ENCODE data around the gene HHAT.
"Not testable (repeated sequence)": the region's sequence is repeated elsewhere in the genome, so short reads cannot be mapped to it uniquely, and the experiment has no call there.

Gene HHAT

DNA sequence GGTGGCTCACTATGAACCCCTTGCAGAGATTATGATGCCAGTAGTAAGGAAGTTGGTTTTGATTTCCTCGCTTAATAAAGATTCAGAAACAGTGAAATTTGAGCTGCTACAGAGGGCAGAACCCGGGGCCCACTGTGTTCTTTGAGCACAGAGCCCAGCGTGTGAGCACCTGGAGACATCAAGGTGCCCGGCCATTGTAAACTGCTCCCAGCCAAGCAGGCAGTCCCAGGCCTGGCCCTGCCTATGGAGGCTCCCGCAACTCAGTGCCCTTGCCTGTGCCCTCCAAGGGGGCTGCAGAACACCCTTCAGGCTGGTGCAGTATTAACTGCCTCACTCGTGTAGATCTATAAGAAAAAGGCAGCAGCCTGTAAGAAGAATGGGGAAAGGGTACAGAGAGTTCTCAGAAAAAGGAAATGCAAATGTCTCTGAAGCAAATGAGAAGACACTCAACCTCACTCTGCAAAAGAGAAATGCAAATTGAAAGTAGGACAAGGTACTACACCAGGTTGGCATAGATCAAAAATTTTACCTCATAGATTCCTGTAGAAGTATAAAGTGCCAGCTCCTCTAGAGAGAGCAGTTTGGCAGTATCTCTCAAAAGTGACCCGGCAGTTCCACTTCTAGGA lies 323.7 kb downstream of the HHAT start:
- no peak for DNase-seq

DNA sequence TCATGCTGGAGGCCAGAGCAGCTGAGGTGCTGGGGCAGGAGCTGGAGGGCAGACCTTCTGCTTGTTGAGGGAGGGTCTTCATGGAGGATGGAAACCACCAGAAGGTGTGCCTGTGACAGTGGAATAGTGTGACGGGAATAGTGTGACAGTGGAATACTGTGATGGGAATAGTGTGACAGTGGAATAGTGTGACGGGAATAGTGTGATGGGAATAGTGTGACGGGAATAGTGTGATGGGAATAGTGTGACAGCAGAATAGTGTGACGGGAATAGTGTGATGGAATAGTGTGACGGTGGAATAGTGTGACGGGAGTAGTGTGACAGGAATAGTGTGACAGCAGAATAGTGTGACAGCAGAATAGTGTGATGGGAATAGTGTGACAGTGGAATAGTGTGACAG lies 325.1 kb downstream of the HHAT start:
- peak; percentile 4 for DNase-seq

DNA sequence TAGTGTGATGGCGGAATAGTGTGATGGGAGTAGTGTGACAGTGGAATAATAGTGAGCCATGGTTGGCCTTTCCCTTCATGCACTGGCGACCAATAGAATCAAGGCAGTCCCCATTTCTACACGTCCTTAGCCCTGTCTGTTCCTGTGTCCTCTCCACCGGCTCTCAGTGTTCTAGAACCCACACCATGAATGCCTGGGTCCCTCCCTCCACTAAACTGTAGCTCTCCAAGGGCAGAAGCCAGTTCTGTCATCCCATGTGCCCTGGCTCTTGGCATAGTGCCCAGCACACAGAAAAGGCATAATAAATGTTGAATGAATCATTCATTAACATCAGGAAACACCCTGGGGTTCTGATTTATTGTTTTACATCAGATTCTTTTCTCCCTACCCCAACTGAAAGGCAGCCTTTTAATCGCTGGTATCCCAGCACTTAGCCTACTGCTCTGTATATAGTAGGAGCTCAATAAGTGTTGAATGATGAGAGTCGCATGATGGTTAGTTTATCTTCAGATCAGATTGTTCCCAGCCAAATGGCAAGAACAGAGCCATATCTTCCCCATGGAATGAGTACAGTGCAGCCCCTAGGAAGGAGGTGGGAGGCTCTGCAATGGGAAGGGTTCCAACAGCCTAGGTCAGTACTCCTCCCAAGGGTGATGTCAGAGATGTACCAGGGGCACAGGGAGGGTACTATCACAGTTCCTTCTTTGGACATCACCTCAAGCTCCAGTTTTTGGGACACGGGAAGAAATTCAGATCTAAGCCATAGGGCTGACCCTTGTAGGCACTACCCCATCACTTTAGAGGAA lies 325.7 kb downstream of the HHAT start:
- DNase-seq: peak; percentile 35

DNA sequence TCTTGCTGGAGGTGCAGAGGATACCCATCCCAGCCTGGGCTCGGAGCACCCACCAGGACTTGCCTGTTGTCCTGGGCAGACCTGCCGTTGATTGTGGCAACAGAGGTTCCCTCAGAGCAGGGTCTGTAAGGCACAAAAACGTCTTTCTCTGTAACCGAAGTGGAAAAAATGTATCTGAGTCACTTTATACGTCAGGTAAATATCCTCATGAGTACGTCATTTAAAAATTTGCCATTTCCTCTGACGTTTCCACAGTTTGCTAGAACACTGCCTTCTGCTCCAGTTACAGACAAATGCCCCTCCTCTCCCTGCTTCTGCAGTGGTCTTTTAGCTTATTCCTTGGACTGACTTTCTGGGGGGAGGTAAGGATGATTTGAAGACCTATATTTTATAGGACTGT lies 326.8 kb downstream of the HHAT start:
- peak; percentile 42 for DNase-seq

DNA sequence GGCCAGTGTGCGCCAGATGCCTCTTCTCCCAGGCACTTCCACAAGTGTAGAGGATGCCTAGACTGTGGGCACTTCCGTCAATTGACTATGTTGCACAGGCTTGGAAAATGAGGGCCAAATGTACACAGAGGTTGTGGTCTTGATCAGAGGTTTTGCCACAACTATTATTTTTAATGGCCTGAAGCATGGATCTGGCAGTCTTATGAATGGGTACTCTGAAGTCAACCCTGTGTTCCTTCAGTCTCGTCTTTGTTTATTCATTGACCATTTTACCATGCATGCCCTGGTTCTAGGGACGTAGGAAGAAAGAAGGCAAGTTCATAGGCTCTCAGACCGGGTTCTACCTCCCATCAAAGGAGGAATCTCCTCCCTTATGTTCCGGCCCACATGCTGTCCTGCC lies 329.1 kb downstream of the HHAT start:
- DNase-seq: no peak

DNA sequence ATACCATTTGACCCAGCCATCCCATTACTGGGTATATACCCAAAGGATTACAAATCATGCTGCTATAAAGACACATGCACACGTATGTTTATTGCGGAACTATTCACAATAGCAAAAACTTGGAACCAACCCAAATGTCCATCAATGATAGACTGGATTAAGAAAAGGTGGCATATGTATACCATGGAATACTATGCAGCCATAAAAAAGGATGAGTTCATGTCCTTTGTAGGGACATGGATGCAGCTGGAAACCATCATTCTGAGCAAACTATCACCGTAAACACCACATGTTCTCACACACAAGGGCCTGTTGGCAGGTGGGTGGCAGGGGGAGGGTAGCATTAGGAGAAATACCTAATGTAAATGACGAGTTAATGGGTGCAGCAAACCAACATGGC lies 332.8 kb downstream of the HHAT start:
- DNase-seq: not testable (repeated sequence)

DNA sequence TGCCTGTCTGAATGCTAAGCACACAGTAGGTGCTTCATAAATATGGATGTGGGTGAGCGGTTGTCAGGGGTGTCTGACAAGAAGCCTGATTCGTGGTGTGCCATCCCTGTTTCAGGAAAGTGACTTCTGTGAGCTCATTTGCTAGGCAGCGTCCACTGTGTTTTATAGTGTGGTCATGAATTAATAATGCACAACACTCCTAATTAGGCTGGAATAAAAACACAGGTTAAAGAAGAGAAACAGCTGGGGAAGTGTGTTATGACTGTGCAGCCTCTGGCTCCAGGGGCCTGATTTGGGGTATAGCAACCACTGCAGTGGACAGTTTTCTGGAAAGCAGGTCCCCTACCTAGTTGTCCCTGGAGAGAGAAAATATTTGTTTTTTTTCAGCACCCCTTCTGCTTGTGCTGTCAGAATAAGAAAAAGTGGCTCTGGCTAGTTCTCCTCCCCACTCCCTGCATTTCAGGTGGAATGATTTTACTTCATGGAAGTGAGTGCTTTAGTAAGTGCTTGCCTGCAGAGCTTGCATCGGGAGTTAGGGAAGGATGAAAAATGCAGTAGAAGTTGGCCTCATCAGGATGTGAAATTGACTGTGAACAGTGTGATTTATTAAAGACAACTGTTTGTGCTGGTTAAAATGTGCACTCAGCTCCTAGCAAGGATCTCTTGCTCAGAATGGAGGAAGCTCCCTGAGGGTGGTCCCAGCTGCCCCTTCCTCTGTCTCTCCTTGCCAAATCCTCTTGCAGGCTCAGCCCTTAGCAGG lies 333.8 kb downstream of the HHAT start:
- DNase-seq: no peak

DNA sequence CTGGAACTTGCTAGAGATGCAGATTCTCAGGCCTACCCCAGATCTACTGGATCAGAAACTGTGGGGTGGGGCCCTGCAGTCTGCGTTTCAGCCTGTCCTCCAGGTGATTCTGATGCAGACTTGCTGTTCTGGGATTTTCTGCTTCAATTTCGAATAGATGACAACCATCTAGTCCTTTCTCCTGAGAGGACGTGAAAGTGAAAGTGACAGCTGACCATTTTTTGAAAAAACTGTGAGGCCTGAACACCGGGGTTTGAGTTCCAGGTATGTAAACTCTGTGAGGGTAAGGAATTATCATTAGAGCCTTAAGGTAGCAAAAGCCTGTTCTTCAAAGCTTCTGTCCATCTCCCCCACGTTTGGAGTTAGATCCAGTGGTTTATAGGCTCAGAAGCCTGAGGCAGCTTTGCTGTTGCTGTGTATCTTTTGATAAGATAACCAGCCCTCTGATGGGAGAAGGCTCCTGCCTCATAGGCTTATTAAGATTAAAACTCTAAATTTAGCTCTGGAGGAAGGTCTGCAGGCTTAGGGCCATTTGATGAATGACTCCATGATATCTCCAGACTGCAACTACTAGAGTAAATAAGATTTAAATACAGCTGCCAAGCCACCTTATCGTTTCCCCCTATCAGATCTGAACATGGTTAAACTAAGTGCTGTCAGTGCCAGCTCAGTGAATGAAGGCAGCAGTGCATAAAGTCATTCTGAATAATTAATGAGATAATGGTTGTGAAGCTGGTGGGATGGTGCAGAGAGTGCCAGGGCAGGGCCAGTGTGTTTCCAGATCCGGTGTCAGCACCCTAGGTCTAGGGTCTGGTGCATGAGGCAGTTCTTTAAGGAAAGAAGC lies 335.2 kb downstream of the HHAT start:
- DNase-seq: no peak

DNA sequence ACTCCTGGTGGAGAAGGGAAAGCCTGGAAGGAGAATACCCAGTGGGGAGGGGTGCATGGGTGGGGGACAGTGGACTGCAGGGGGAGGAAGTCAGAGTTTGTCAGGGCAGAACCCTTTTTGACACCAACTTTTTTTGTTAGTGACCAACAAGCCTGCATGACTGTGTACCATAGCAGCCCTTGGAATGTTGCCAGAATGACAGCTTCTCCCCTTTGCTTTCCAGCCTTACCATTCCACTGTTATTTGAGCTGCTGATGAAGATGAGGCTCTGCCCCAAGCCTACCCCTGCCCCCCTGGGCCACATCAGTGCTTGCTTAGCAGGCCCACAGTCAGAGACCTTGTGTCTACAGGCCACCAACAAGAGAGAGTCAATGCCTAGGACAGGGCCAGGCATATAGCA lies 341.2 kb downstream of the HHAT start:
- no peak for DNase-seq

DNA sequence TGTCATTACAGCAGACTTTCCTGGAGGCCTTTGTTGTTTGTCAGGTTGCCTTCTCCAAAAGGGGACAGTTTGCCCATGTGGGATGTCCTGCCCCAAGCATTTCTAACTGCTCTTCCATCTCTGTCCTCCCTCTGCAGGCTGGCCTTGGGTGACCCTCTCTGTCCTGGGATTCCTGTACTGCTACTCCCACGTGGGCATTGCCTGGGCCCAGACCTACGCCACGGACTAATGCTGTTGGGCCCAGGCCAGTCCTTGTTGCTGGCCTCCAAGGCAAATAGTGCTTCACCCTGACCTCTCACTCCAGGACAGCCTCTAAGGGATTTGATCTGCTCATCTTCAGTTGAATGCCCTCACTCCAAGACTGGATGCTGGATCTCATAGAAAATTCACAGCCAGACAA lies 345.4 kb downstream of the HHAT start:
- DNase-seq: no peak

DNA sequence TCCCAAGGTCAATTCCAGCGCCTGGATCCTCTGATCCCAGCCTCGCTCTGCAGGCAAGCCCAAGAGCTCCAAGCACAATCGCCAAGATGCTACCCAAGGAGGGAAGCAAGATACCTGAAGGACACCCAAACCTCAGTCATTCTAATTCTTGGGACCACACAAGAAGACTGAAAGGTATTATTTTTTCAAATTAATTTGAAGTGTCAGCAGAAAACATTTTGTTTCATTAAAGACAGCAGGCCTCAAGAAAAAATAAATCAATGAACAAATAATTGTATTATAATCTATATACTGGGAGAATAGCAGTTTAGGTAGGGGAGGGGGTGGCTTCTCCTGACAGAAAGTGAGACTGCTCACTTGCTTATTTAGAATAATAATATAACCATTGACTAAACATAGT lies 347.8 kb downstream of the HHAT start:
- no peak for DNase-seq

DNA sequence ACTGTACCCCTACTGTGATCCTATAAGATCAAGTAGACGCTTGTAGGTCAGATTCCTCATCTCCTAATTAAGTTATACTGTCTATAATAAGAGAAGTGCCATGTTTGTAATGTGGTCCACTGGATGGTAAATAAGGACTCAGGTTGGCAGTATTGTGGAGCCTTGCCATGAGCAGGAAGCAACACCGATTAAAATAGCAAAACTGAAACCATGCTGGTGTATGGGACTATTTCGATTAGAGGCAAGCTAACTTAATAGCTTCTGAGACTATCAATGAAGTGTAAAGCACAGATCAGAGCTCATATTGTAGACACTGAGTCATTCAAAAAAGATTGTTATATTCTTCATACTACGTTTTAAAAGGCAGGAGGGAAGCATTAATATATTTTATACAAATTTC lies 348.8 kb downstream of the HHAT start:
- DNase-seq: no peak

DNA sequence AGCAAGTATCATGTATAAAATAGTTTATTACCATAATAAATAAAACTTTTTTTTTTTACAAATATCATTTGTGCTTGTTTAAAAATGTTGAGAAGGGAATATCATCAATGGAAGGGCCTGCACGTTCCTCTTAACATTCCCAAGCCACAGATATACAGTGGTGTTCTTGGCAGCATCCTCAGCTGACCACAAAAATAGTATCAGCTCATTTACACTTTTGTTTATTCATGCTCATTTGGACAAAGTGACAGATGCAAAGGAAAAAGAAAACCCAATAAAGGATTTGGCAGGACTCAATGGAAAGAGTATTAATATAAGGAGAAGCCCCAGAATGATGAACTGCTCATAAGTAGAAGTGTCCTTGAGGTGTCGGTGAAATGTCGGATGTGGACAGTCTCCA lies 349.6 kb downstream of the HHAT start:
- no peak for DNase-seq

DNA sequence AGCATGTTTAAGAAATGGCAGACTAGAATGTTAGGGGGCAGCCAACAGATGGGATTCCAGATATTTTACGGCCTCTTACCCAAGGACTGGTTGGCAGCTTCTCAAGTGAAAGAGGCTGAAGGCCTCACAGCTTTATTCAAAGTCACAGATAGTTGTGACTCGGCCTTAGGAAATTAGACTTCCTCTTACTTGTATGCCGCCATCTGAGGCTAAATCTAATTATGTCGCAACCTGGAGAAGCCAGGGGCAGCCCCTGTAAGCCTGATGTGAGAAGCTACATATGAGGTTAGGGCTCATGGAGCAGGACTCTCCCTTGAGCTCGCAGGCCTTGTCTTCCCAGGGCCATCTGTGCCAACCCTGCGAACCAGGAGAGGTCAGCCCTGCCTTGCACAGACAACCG lies 352.5 kb downstream of the HHAT start:
- peak; percentile 32 for DNase-seq

DNA sequence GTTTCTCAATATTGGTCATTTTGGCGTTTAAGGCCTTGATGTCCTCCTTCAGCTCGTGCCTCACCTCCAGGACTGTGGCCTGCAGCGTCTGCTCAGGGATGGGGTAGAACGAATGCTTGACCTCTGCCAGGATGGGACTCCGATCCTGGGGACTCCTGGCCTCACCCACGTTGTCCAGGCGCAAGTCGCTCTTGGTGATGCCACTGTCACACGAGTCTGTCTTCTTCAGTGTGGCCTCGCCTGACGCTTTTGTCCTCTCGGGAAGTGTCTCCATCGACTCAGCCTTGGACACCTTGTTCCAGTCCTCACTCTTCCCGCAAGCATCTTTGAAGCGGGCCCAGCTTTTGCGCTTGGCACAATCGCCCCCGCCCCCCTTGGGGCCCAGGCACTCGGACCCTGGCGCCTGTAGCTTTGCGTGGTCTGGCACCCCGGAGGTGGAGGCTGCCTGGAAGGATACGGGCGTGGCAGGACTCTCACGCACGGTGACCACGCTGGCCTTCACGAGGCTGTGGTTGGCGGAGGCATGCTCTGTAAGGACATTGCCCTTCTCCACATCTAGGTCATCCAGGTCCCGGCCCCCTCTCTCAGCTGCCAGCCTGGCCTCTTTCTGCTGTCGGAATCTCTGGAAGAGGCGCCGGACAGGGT lies 354.8 kb downstream of the HHAT start:
- DNase-seq: no peak

DNA sequence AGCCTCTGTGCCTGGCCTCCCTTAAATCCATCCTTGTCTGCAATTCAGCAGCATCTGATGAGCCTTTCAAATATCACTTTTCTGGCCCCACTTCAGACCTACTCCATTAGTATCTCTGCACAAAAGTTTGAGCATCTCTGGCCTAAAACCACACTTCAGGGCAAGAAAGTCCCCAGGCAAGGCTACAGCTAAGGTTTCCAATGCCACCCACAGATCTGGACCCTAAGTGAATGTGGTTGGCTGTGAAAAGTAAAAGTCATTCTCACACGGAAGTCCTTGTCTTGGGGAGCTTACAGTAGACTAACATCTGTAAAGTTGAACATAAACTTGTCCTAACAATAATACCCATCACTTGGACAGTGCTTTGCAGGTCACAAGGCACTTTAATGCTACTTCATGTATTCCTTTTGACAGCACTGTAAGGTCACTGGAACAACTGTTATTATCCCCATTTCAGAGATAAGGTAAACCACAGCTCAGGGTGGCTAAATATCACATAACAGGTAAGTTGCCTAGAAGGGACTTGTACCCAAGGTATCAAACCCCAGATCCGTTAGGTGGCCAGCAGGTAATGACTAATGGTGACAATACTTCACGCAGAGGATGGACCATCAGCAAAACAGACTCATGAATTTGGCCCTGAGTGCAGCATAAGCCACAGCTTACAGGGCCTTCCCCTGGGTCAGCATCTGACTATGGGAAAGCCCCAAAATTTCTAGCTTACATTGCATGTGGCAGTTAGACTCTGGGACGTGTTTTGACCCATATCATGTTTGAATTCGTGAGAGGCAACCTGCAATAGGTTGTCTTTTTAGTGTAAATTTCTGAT lies 356.0 kb downstream of the HHAT start:
- no peak for DNase-seq

DNA sequence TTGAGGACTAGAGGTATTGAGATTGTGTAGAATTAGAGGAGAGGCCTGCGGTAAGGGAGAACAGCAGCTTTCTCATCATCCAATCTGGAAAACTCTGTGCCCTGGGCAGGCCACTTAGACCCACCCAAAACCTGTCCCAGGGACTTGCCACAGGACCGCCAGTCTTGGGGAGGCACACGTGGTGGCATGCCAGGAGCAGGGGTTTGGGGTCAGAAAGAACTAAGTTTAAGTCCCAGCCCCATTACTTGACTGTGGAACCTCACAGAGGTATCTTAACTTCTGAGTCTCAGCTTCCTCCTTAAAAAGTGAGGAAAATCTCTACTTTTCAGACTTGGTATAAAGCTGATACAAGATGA lies 356.6 kb downstream of the HHAT start:
- DNase-seq: no peak

DNA sequence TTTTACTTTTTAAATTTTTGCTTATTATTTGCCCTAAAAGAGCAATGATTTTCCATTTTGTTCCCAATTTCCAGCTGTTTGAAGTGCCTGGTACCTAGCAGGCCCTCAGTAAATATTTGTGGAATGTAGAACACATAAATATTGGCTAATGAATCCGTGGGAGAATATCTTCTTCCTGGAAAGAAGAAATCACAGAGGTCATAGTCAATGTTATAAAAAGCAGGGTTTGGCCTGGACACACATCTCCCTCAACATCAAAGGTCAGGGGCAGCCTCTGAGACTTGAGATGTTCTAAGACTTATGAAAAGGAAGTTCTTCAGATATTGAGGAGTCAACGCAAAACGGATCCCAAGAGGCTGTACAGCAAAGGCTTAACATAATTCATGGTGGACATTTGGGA lies 358.1 kb downstream of the HHAT start:
- no peak for DNase-seq

DNA sequence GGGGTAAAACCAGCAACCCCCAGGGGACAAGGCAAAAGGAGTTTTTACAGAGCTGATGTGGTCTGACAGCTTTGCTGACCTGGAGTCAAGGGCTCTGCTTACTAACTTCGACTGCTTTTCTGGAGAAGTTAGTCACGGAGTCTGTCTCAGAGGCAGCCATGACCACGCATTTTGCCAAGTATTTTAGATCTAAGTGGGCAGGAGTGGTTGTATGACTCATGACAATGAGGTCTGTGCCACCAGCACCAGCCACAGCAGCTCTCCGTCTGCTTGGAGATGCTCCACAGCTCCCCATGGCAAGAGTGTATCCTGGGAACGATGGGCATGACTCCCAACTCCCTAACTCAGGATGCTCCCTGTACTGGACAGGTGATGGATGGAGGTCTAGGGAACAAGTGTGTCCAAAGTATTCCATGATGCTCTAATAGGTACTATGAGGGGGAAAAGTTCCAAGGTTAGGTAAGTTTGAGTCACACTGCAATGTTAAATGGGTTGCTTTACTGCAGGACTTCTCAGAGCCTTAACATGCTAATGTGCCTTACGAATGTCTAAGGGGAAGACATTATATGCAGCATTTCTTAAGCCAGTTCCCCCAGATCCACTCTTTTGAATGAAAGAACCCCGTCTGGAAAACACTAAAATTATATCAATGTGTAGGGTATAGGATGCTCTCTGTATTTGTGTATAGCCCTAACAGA lies 359.0 kb downstream of the HHAT start:
- peak; percentile 5 for DNase-seq

DNA sequence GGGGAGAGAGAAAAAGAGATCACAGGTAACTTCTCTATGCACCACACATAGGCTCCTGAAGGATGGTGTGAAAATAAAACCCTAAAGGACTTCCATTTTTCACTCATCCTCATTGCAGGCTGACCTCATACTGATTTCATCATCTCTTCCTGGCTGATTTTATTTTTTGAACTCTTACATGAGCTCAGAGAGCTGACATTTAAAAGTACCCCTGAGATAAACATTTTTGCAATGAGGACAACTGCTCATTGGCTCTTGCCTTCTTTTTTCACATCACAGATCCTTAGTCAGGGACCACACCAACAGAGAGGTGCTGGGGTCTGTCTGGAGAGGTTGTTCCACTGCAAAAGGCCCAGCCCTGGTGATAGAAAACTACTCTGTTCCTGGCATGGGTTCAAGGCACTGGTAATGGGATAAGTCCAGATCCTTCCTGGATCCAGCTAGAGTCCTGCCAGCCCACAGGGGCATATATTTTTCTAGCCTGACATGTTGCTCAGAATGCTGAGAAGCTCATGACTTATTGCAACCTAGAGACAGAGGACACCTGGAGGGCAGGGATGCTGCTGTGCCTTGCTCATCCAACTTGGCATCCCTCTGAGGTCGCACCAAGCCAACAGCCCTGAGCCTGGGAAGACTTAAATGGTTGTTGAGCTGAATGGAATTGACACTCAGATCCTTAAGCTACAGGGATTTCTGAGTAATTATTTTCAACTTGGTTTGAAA lies 360.0 kb downstream of the HHAT start:
- peak; percentile 9 for DNase-seq

Measured in fibroblast of skin of right quadriceps (primary cell).